ENCODE data around the gene IPCEF1. TPM values are rescaled to one million over a fixed set of nuclear protein-coding genes. Genes with fewer than 3 reads are reported as not detected.

Gene IPCEF1
- total and polyA plus RNA-seq, 2 experiments from 2014 or later, result 0.80 TPM; not detected in 1

GRCh38 chr6:154258064-154258757 lies 98.4 kb downstream of the IPCEF1 start:
- no peak overlapping the region for H2AFZ ChIP-seq
- H3K4me3 ChIP-seq, result no peak overlapping the region
- no peaks in the 10 kb centered on the region for H3K9me2 ChIP-seq (replicated peaks; ENCODE audit: insufficient read depth)
- H3K79me2 ChIP-seq, result no peaks in the 10 kb centered on the region
- TF ChIP-seq CTCF (IDR thresholded peaks at IDR 0.05; ENCODE audit: poor library complexity), result no peak
- no peak for TF ChIP-seq EZH2 (IDR thresholded peaks at IDR 0.05; ENCODE audit: borderline replicate concordance)
- no peak for TF ChIP-seq EZH2phosphoT487 (IDR thresholded peaks at IDR 0.05; ENCODE audit: low read depth, severe bottlenecking, unreplicated experiment)
- no peak overlapping the region for H3K27ac ChIP-seq
- no peaks in the 10 kb centered on the region for H3K27me3 ChIP-seq
- H3K4me1 ChIP-seq (ENCODE audit: insufficient read depth), result no peaks in the 10 kb centered on the region
- H3K9me3 ChIP-seq (ENCODE audit: low read depth), result peaks cover 4% of the 10 kb centered on the region
- DNase-seq (ENCODE audit: low spot score), result no peak
- no peak overlapping the region for H3K4me2 ChIP-seq
- 79% methylated on average over 4 of the region's 4 CpGs for WGBS (ENCODE audit: low lambda C conversion rate, missing lambda C conversion rate)
- no peaks in the 10 kb centered on the region for H3K36me3 ChIP-seq (replicated peaks; ENCODE audit: insufficient read depth, low read depth)
- H4K20me1 ChIP-seq (ENCODE audit: insufficient read depth, poor library complexity, severe bottlenecking), result no peaks in the 10 kb centered on the region

GRCh38 chr6:154257067-154257466 lies 99.5 kb downstream of the IPCEF1 start:
- Histone ChIP-seq H3K36me3 (replicated peaks; ENCODE audit: insufficient read depth, low read depth) (no peaks in the 10 kb centered on the region), H2AFZ (no peak overlapping the region), H3K4me3 (no peak overlapping the region), H3K9me3 (ENCODE audit: low read depth) (peaks cover 4% of the 10 kb centered on the region), H3K4me2 (no peak overlapping the region), H3K9me2 (replicated peaks; ENCODE audit: insufficient read depth) (no peaks in the 10 kb centered on the region), H3K79me2 (no peaks in the 10 kb centered on the region), H4K20me1 (ENCODE audit: insufficient read depth, poor library complexity, severe bottlenecking) (no peaks in the 10 kb centered on the region), H3K27ac (no peak overlapping the region), H3K4me1 (ENCODE audit: insufficient read depth) (no peaks in the 10 kb centered on the region), H3K27me3 (no peaks in the 10 kb centered on the region)
- TF ChIP-seq EZH2phosphoT487 (IDR thresholded peaks at IDR 0.05; ENCODE audit: low read depth, severe bottlenecking, unreplicated experiment) (no peak), EZH2 (IDR thresholded peaks at IDR 0.05; ENCODE audit: borderline replicate concordance) (no peak), CTCF (IDR thresholded peaks at IDR 0.05; ENCODE audit: poor library complexity) (no peak)
- no peak for DNase-seq (ENCODE audit: low spot score)
- 100% methylated on average over 1 of the region's 1 CpG for WGBS (ENCODE audit: low lambda C conversion rate, missing lambda C conversion rate)

GRCh38 chr6:154252678-154253077 lies 103.9 kb downstream of the IPCEF1 start:
- 76% methylated on average over 3 of the region's 3 CpGs for WGBS (ENCODE audit: low lambda C conversion rate, missing lambda C conversion rate)
- no peaks in the 10 kb centered on the region for H4K20me1 ChIP-seq (ENCODE audit: insufficient read depth, poor library complexity, severe bottlenecking)
- DNase-seq (ENCODE audit: low spot score), result no peak

More at GRCh38 chr6:154252678-154253077, 103.9 kb downstream of the IPCEF1 start:
- Histone ChIP-seq H3K27me3 (no peaks in the 10 kb centered on the region), H3K36me3 (replicated peaks; ENCODE audit: insufficient read depth, low read depth) (no peaks in the 10 kb centered on the region), H3K27ac (no peak overlapping the region), H3K9me3 (ENCODE audit: low read depth) (peaks cover 4% of the 10 kb centered on the region), H3K9me2 (replicated peaks; ENCODE audit: insufficient read depth) (no peaks in the 10 kb centered on the region), H3K4me3 (no peak overlapping the region), H3K4me2 (no peak overlapping the region), H3K79me2 (no peaks in the 10 kb centered on the region), H3K4me1 (ENCODE audit: insufficient read depth) (no peaks in the 10 kb centered on the region), H2AFZ (no peak overlapping the region)
- TF ChIP-seq CTCF (IDR thresholded peaks at IDR 0.05; ENCODE audit: poor library complexity) (no peak), EZH2phosphoT487 (IDR thresholded peaks at IDR 0.05; ENCODE audit: low read depth, severe bottlenecking, unreplicated experiment) (no peak), EZH2 (IDR thresholded peaks at IDR 0.05; ENCODE audit: borderline replicate concordance) (no peak)
